GM21381 (cell line): Measurements from ENCODE around the gene ASRGL1.
"Not testable (repeated sequence)": the region's sequence is repeated elsewhere in the genome, so short reads cannot be mapped to it uniquely, and the experiment has no call there.

Experiments
- ATAC-seq: cut with Tn5 transposase; IDR thresholded peaks from one replicate; pipeline ENCODE4 v1.9.1; 2021; ENCODE audit warnings: mild to moderate bottlenecking, moderate library complexity; ENCODE audit not compliant: unreplicated experiment

The ASRGL1 gene

DNA sequence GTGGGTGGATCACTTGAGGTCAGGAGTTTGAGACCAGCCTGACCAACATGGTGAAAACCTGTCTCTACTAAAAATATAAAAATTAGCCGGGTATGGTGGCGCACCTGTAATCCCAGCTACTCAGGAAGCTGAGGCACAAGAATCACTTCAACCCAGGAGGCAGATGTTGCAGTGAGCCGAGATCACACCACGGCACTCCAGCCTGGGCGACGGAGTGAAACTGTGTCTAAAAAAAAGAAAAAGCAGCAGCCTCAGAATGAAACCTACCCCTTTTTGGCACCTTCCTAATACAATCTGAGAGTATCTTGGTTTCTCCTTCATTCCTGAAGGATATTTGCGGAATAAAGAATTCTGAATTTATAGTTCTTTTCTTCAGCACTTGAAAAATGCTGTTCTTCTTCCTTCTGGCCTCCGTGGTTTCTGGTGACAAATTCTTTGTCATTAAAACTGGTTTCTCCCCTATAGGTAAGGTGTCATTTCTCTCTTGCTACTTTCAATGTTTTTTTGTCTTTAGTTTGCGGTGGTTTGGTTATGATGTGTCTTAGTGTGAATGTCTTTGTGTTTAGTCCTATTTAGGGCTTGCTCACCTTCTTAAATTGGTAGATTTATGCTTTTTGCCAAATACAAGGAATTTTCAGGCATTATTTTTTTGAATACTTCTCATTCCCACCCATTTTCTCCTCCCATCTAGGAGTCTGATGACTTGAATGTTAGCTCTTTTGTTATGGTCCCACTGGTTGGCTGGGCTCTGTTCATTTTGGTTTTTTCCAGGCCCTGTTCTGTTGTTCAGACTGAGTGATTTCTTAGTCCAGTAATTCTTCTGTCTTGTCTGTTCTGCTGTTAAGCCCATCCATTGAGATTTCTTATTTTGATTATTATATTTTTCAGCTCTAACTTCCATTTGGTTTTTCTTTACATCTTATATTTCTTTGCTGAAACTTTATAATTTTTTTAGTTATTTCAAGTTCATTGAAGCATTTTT is 15.4 kb downstream of the ASRGL1 start:
- ATAC-seq: no peak

DNA sequence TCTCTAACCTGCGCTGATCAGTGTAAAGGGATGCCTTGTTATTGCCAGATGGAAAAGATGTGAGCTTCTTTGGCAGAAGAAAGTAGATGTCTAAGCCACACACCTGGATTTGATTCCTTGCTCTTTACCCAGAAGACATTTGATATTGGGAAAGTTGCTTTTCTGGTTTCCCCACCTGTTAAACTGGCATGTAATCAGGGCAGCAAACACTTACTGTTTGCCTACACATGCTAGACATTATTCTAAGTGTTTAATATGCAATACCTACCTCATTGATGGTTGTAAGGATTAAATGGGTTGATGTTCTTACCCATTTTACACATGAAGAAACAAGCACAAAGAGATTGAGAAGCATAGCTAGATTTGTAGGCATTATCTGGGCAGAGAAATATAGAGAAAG is 16.6 kb downstream of the ASRGL1 start:
- no peak for ATAC-seq

DNA sequence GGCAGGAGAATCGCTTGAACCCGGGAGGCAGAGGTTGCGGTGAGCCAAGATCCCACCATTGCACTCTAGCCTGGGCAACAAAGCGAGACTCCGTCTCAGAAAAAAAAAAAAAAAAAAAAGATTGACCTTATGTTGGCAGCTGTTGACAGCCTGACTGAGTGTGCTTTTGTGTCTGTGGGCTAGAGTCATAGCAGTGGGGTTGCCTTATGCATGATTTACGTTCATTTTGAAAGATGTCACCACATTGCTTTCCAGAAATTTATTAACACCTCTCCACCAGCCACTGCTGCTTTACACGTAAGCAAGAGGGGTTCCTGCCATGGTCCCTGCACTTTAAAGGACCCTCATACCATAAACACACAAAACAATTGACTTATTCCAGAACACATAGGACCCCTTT is 21.0 kb downstream of the ASRGL1 start:
- no peak for ATAC-seq

DNA sequence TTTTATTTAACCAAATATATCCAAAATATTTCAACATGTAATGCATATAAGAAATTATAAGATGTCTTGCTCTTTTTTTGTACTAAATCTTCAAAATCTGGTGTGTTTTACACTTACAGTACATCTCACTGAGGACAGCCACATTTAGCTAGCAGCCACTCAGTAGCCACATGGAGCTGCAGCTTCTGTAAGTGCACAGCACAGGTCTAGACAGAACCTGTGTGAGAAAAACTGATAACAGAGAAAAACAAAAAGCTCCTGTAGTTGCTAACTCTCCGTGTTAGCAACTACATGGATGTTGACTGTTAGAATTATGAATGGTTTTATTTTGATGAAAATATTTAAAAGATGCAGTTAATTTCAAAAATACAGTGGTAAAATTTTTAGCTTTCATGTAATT is 22.2 kb downstream of the ASRGL1 start:
- ATAC-seq: no peak

DNA sequence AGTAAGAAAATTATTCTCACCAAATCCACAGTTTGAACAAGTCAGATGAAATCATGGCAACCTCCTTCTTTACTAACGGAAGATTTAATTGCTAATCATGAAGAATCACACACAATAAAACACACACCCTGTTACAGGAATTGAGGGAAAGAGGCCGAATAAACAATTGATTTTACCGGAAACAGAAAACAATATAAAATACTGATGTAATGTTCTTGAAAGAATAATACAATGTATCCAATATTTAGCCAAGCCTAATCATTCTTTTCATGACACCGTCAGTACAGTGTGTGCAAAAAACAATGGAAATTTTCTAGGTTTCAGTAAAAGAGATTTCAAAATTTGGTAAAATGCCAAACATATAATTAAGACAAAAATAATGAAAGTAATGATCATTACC is 23.4 kb downstream of the ASRGL1 start:
- ATAC-seq: no peak

DNA sequence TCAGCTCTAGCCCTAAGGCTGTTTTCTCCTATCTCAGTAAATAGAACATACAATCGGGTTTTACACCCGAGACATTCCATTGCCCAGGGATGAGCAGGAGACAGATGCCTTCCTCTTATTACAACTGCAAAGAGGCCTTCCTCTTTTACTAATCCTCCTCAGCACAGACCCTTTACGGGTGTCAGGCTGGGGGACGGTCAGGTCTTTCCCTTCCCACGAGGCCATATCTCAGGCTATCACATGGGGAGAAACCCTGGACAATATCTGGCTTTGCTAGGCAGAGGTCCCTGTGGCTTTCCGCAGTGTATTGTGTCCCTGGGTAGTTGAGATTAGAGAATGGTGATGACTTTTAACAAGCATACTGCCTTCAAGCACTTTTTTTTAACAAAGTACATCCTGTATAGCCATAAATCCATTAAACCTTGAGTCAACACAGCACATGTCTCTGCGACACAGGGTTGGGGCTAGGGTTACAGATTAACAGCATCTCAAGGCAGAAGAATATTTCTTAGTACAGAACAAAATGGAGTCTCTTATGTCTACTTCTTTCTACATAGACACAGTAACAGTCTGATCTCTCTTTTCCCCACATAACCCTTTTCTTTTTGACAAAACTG is 31.7 kb downstream of the ASRGL1 start:
- not testable (repeated sequence) for ATAC-seq

DNA sequence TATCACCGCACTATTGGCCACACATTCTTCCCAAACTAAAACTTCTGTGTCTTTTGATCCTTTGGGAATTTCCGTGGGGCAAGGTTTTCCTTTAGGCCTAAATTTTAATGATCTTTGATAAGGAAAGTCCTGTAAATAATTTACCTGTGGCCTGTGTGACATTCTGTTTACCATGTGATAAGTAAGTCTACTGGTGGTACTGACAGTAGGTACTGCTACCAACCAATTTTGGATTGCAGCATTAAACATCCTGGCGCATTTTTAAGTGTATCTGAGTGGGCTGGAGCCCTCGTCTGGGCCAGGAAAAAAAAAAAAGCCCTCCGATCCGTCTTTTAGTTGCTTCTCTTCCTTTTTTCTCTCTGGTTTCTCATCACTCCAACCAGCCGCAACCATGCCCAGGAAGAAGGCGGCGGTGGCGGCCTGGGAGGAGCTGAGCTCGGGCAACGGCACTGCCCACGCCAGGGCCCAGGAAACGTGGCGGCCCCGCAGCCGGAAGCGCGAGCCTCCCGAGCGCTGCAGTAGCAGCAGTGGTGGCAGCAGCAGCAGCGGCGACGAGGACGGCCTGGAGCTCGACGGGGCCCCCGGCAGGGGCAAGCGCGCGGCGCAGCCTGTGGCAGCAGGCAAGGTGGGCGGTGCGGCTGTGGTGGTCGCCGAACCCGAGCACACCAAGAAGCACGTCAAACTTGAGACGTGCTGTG is 33.6 kb downstream of the ASRGL1 start:
- ATAC-seq: no peak

DNA sequence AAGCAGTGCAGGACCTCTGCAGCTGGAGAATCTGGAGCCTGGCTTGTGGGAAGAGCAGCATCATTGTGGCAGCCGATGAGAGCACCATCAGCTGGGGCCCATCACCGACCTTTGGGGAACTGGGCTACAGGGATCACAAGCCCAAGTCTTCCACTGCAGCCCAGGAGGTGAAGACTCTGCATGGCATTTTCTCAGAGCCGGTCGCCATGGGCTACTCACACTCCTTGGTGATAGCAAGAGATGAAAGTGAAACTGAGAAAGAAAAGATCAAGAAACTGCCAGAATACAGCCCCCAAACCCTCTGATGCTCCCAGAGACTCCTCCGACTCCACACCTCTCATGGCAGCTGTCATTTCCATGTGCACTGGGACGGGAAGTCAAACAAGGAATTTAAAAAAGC is 35.6 kb downstream of the ASRGL1 start:
- ATAC-seq: no peak

DNA sequence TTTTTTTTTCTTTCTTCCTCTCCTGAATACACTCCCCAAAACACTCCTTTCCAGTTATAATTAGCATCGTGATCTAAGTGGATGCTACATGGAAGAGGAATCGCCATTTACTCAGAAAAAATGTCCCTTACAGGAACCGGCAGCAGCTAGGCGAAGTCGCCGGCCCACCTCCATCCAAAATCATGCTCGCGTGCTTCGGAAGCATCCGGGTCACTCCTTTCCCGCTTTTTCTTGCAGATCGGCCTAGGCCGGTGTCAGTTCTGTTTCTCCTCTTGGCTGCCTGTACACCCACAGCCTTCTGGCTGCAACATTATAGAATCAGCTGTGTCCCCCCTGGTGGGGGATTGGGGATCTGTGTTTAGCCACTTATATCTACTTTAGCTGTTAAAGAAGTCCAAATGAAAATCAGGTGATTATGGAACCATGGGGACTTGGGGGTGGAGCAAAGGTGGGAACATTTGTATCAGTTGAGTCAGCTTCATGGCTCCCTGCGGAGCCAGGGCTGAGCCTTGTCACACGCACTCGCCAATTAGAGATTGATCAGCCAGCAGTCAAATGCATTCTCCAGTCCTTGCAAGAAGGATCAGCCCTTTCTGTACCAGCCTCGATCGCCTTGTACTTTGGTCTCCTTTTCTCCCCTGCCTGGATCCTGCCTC is 36.3 kb downstream of the ASRGL1 start:
- ATAC-seq: no peak

DNA sequence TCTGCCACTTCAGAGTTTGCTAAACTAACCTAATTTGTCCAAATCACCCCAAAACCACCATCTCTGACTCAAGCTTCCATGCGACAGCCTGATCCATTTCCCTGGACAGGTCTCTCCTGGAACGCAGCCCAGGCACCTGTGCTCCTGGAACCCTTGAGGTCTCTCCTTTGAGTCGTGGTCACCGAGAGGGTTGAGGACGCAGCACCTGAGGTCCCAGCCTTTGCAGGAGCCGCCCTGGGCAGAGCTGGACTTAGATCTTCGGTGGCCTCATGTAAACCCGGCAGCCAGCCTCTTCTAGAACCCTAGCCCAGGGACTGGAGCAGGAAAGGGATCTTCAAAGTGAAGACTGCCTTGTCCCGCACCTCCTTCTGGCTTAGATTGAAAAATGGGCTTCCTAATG is 37.6 kb downstream of the ASRGL1 start:
- ATAC-seq: no peak

DNA sequence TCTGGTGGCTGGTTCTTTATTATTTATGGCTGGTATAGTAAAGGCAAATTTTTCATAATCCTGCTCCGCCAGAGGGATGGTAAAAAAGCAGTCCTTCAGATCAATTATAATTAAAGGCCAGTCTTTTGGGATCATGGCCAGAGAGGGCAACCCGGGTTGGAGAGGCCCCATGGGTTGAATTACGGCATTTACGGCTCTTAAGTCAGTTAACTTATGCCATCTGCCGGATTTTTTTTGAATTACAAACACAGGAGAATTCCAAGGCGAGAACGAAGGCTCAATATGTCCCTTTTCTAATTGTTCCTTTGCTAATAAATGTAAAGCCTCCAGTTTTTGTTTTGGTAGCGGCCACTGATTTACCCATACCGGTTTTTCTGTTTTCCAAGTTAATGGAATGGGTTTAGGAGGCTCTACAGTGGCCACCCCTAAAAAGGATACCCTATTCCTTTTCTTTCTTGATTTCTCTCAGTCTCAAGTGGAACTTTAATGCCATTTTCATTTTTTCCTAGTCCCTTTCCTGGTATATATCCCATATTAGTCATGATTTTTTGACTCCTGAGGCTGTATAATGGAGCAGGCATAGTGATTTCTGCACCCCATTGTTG is 41.3 kb downstream of the ASRGL1 start:
- ATAC-seq: not testable (repeated sequence)

DNA sequence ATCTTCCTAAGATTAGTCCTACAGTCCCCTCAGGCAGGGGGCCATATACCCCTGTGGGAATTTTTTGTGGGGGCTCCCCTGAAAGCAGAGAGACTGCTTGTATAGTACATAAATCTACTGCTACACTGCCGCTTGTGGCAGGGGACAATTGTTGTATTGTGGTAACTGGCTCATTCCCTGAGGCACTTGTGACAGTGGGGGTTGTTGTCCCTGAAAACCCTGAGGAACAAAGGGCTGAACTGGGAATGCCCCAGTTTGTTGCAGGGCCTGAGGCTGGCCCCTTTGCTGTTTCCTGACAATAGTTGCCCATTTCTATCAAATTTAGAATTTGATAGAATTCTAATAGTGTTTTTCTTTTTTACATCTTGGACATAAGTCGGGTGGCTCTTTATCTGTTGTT is 42.3 kb downstream of the ASRGL1 start:
- ATAC-seq: not testable (repeated sequence)

DNA sequence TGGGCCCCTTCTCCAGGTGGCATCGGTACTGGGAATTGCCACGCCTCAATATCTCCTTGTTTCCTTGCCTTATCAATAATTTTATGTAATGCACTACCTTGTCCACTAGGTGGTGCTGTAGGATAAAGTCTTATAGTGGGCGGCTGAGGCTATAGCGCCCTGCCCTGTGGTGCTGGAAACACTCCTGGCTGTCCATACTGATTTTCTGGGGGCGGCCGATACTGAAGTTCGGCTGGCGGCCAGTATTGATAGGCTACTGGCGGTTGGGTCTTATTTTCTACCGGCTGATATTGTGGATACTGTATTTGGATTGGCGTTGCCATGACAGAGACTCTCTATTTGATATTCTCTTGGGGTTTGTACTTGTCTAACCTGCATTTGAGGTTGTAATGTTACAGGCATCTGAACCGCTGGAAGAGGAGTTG is 43.6 kb downstream of the ASRGL1 start:
- not testable (repeated sequence) for ATAC-seq

DNA sequence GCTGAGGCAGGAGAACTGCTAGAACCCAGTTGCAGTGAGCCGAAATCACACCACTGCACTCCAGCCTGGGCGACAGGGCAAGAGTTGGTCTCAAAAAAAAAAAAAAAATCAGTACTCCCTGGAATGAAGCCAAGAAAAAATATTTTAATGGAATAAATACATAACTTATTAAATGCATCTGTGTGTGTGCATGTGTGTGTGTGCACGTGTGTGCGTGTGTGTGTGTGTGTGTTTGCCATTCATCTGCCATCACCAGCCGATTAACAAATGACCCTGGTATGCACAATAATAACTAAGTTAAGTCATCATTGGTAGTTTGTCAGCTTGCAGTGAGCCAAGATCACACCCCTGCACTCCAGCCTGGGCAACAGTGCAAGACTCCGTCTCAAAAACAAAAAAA is 46.6 kb downstream of the ASRGL1 start:
- ATAC-seq: no peak

DNA sequence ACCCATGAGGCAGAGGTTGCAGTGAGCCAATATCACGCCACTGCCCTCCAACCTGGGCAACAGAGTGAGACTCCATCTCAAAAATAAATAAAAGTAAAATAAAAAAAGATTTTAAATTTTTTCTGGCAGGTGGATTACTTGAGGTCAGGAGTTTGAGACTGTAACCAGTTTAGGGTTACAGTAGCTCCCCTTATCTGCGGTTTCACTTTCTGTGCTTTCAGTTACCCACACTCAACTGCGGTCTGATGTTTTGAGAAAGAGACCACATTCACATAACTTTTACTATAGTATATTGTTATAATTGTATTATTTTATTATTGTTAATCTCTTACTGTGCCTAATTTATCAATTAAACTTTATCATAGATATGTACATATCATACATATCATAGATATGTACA is 48.8 kb downstream of the ASRGL1 start:
- not testable (repeated sequence) for ATAC-seq

DNA sequence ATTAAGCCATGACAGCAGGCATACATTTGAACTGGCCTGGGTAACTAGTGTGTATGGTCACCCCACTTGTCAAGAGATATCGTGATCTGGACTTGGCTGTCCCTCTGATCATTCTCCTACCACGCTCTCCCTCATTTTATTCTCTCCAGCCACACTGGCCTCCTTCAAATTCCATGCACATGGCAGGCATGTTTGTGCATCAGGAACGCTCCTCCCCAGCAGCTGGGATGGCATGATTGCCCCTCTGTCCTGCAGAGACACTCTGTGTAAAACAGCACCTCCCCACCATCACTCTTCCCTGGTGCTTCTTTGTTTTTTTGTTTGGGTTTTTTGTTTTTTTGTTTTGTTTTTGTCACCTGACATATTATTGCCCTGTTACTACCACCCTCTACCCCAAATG is 50.1 kb downstream of the ASRGL1 start:
- ATAC-seq: no peak

DNA sequence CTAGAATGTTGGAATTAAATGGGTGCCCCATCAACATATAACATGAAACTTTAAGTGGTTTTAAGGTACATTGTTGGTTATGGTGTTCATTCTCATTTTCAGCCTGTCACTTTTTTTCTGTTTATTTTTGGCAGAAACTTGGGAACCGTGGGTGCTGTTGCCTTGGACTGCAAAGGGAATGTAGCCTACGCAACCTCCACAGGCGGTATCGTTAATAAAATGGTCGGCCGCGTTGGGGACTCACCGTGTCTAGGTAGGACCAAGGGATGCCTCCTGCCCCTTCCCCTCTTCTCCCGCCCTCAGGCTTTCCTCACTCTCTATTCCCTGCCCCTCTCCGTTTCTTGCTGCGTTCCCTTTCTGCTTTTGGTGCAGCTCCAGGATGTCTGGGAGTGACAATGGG is 51.8 kb downstream of the ASRGL1 start:
- no peak for ATAC-seq

DNA sequence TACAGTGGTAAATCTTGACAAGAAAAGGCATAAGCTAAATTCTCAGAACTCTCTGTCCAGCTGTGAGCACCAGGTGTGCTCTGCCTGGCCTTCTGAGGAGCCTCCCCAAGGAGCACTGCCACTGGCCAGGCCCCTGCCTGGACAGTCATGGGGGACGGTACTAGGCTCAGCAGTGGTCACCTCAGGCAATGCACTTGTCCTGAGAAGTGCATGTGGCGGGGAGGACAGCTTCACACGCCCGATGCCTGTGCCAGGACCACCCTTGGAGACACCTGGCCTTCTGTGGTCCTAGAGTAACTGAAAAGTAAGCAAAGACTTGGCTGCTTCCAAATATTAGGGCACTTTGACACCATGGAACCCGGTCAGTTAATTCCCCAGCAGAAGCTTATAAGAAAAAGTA is 53.0 kb downstream of the ASRGL1 start:
- no peak for ATAC-seq

DNA sequence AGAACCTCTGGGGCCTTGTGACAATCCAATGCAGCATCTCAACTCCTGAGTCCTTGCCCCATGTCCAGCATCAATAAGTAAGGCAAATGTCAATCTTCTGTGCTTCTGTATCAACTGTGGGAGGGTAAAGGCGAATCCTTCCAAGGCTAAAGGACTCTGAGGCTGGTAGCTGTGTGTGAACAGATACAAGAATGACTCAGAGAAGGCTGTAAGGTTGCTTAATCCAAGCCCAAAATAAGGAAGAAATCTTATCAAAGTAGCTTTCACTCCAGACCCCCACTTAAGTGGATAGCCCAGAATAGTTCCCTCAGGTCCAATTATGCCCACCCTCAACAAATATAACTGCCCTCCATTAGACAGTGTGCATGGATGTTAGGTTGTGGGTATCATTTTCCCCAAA is 53.5 kb downstream of the ASRGL1 start:
- ATAC-seq: no peak

DNA sequence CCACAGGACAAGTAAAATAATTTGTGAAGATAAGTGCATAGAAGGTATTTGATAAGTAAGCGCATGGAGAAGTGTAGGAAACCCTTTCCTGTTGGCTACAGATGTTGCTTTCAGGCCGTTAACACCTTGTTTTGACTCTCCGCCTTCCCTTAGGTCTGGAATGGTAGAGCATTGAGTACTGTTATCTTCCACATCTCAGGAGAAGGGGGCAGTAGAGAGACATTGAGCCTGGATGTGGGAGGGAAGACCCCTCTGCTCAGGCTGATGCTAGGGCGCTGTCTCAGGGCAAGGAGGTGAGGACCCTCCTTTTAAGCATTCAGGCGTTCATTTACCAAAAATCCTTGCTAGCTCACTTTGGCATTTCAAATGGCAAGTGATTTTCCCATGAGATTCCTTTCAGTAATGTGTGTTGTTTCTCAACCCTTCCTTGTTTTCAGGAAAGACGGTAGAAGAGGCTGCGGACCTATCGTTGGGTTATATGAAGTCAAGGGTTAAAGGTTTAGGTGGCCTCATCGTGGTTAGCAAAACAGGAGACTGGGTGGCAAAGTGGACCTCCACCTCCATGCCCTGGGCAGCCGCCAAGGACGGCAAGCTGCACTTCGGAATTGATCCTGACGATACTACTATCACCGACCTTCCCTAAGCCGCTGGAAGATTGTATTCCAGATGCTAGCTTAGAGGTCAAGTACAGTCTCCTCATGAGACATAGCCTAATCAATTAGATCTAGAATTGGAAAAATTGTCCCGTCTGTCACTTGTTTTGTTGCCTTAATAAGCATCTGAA is 54.6 kb downstream of the ASRGL1 start:
- ATAC-seq: no peak
